Hematopoietic multipotent progenitor cell treated with erythropoietin and hydrocortisone succinate and interleukin-3 and kit ligand, for 17 days (in vitro differentiated cells): ENCODE measurements around the gene CST7.
"Not testable (repeated sequence)": the region's sequence is repeated elsewhere in the genome, so short reads cannot be mapped to it uniquely, and the experiment has no call there.

Source experiments
- DNase-seq: peaks from one replicate; pipeline ENCODE4 v3.0.0-alpha.2; 2015; ENCODE audit warnings: low spot score

Gene CST7

GRCh38 chr20:24929867-24930723 is 19.0 kb upstream of the CST7 start:
- DNase-seq: not testable (repeated sequence)

- not testable (repeated sequence) for DNase-seq
Measured at GRCh38 chr20:24930724-24931688, 18.1 kb upstream of the CST7 start.

- DNase-seq: not testable (repeated sequence)
Measured at GRCh38 chr20:24931893-24932292, 17.2 kb upstream of the CST7 start.

- no peak for DNase-seq
Measured at GRCh38 chr20:24933266-24933908, 15.7 kb upstream of the CST7 start.

GRCh38 chr20:24934101-24934661 is 14.9 kb upstream of the CST7 start:
- no peak for DNase-seq

GRCh38 chr20:24934716-24935115 is 14.4 kb upstream of the CST7 start:
- no peak for DNase-seq

- no peak for DNase-seq
Measured at GRCh38 chr20:24935140-24935539, 13.9 kb upstream of the CST7 start.

GRCh38 chr20:24935766-24936525 is 13.1 kb upstream of the CST7 start:
- no peak for DNase-seq

GRCh38 chr20:24936526-24937407 is 12.3 kb upstream of the CST7 start:
- DNase-seq: no peak

- DNase-seq: no peak
Measured at GRCh38 chr20:24937579-24937978, 11.5 kb upstream of the CST7 start.

- DNase-seq: no peak
Measured at GRCh38 chr20:24938498-24938897, 10.6 kb upstream of the CST7 start.

GRCh38 chr20:24939036-24939435 is 10.0 kb upstream of the CST7 start:
- no peak for DNase-seq

GRCh38 chr20:24942679-24943078 is 6.4 kb upstream of the CST7 start:
- DNase-seq: no peak

- DNase-seq: no peak
Measured at GRCh38 chr20:24943196-24943595, 5.9 kb upstream of the CST7 start.

GRCh38 chr20:24943731-24944130 is 5.3 kb upstream of the CST7 start:
- DNase-seq: no peak

GRCh38 chr20:24946376-24946775 is 2.7 kb upstream of the CST7 start:
- not testable (repeated sequence) for DNase-seq

GRCh38 chr20:24948396-24948938 is 602 bp upstream of the CST7 start:
- DNase-seq: not testable (repeated sequence)

- DNase-seq: no peak
Measured at GRCh38 chr20:24949756-24950127, 673 bp downstream of the CST7 start.

GRCh38 chr20:24950128-24950835 is 1.2 kb downstream of the CST7 start:
- no peak for DNase-seq
